HL-60 (cell line): Measurements from ENCODE around the gene RHOV.

Experiments
- DNase-seq, 2 experiments: peaks; one replicate each; pipeline ENCODE4 v3.0.0-alpha.2; 2010 to 2020; ENCODE audit warnings: low read depth in 1 of 2, low spot score in 1 of 2
- H3K27ac ChIP-seq: fragments of 250-450 bp; sonication (Bioruptor Pico); replicated peaks from 2 replicates; pipeline ENCODE4 v1.5.1; 2020; ENCODE audit warnings: mild to moderate bottlenecking, moderate library complexity
- H3K27me3 ChIP-seq: fragments of 250-450 bp; sonication (Bioruptor Pico); 2 replicates; pipeline ENCODE4 v1.5.1; 2021; ENCODE audit warnings: mild to moderate bottlenecking, moderate library complexity; ENCODE audit not compliant: insufficient read depth, poor library complexity, severe bottlenecking
- H3K4me3 ChIP-seq: replicated peaks from 2 replicates; pipeline ENCODE4 v1.5.1; 2011; ENCODE audit warnings: mild to moderate bottlenecking, control low read depth, low read length; ENCODE audit not compliant: insufficient read depth
- GABPA ChIP-seq: IDR thresholded peaks from 2 replicates; pipeline ENCODE4 v1.6.1; 2012; ENCODE audit warnings: low read depth
- POLR2AphosphoS5 ChIP-seq: IDR thresholded peaks from 2 replicates; pipeline ENCODE4 v1.6.1; 2012; ENCODE audit warnings: low read depth
- SPI1 ChIP-seq: IDR thresholded peaks from 2 replicates; pipeline ENCODE4 v1.6.1; 2012; ENCODE audit warnings: low read depth, mild to moderate bottlenecking, borderline replicate concordance
- TF ChIP-seq, protein P1 (sequence below): IDR thresholded peaks from one replicate; pipeline ENCODE4 v1.5.1; 2011; ENCODE audit warnings: low read length, control low read depth, inconsistent platforms; ENCODE audit not compliant: insufficient read depth
- TF ChIP-seq, protein P2 (sequence below): IDR thresholded peaks from 2 replicates; pipeline ENCODE4 v1.6.1; 2012; ENCODE audit warnings: low read depth; ENCODE audit not compliant: insufficient replicate concordance

RHOV gene

DNA sequence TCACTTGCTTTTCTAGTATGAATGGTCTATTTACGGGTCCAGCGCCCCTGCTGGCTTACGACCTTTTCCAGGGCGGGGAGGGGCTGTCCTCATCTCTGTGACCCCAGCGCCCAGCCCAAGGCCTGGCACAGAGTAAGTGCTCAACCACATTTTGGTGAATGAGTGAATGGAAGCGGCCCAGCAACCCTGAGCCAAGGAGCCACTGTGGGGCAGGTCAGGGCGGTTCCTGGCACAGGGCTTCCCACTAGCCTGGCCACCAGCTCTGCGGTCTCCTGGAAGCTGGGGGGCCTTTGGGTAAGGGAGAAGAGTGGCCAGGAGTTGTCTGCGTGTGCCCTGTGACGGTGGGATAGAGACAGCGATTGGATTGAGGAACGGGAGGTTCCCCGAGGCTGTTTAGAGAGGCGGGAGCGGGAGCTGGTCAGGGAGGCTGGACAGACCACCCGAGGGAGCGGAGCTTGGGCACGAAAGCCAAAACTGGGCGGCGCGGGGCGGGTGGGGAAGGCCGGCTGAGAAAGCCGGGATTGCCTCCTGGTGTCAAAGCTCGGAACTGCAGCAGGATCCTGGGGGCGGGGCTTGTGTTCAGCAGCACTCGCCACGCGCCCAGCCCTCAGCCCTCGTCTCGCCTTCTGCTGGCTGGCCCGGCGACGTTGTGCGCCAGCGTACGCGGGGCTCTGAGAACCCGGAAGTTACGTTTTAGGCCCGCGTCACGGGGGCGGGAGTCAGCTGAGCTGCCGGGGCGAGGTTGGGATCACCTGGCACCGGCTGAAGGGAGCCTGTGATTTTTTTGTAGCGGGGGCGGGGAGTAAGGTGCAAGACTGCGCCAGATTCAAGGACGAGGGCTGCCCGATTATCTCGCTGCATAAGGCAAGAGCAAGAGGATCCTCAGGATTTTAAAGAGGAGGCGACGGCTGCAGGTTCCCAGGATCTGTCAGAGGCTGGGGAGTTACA lies 20.0 kb upstream of the RHOV start, which contains the start of gene VPS18:
Gene VPS18, plus strand, starts transcription at position 718 of the 948 bp plus-strand sequence. CDS start 319 bp downstream, outside the sequence.
- peak within 1 kb of the TSS; percentile 73 for H3K27ac ChIP-seq
- DNase-seq: peak; percentile 98
- H3K27me3 ChIP-seq: no peaks in the 10 kb centered on the region
- TF ChIP-seq, protein P1, sequence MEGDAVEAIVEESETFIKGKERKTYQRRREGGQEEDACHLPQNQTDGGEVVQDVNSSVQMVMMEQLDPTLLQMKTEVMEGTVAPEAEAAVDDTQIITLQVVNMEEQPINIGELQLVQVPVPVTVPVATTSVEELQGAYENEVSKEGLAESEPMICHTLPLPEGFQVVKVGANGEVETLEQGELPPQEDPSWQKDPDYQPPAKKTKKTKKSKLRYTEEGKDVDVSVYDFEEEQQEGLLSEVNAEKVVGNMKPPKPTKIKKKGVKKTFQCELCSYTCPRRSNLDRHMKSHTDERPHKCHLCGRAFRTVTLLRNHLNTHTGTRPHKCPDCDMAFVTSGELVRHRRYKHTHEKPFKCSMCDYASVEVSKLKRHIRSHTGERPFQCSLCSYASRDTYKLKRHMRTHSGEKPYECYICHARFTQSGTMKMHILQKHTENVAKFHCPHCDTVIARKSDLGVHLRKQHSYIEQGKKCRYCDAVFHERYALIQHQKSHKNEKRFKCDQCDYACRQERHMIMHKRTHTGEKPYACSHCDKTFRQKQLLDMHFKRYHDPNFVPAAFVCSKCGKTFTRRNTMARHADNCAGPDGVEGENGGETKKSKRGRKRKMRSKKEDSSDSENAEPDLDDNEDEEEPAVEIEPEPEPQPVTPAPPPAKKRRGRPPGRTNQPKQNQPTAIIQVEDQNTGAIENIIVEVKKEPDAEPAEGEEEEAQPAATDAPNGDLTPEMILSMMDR: peak; percentile 91
- 0 out of 2 replicates have a peak, but pooled peaks have one; percentile 16 for TF ChIP-seq GABPA
- TF ChIP-seq POLR2AphosphoS5: no peak
- peak within 1 kb of the TSS; percentile 98 for H3K4me3 ChIP-seq

DNA sequence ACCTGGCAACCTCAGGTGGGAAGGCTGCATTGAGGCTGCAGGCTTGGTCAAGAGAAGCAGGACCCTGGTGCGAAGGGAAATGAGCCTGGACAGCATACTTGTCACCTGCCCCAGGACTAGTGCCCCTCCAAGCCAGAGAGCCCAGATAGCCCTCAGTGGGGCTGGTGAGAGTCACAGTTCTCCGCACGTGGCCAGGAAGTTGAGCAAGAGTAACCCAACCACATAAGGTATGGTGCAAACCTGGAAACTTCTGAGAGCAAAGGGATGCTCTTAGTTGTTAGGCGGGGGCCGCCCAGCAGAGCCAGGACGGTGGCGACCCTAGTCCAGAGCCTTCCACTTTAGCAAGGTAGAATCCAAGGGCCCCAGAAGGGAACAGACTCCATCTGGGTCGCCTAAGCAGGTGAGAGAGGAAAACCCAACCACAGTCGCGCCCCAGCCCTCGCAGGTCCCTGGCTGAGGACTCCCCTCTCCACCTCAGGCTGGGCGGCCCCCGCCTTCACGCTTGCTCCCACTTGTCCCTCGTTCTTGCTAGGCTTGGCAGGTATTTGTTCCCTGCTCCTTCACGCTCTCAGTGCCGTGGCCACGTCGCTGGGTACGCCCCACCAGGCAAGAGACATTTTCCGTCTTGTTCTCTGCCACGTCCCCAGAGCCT lies 19.1 kb upstream of the RHOV start:
- peak in 1 of 2 experiments; percentile 81 for DNase-seq
- peak overlapping the region; percentile 73 for H3K27ac ChIP-seq
- H3K4me3 ChIP-seq: no peak overlapping the region
- TF ChIP-seq, protein P1: no peak
- TF ChIP-seq POLR2AphosphoS5: 0 out of 2 replicates have a peak, but pooled peaks have one; percentile 31
- H3K27me3 ChIP-seq: no peaks in the 10 kb centered on the region

DNA sequence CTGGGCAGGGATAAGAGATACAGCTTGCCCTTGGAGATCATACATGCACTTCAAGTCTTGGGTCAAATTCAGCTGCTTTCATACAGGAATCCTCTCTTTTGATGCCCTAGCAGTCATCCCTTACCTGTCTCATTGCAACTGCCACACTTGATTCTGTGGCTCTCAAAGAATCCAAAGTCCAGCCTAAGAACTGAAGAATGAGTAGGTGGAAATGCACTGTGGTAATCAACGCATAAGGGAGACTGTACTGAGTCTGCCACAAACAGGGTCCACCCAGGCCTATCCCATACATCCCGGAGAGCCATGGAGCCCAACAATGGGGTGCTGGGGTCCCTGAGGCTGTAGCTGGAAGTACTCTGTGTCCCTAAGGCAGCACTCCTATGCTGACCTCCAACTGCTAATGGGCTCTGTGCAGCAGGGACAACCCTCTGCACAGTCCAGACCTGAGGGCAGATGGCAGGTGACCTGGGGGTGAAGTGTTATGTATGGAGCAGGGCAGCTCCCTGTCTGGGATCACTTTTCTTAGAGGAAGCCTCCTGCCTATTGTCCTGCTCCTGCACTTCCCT lies 18.5 kb upstream of the RHOV start:
- DNase-seq: no peak
- peak overlapping the region; percentile 73 for H3K27ac ChIP-seq
- no peak for TF ChIP-seq GABPA
- TF ChIP-seq, protein P1: no peak
- no peak for TF ChIP-seq POLR2AphosphoS5
- 0 out of 2 replicates have a peak, but pooled peaks have one; percentile 1 for TF ChIP-seq SPI1
- H3K27me3 ChIP-seq: no peaks in the 10 kb centered on the region
- H3K4me3 ChIP-seq: no peak overlapping the region

DNA sequence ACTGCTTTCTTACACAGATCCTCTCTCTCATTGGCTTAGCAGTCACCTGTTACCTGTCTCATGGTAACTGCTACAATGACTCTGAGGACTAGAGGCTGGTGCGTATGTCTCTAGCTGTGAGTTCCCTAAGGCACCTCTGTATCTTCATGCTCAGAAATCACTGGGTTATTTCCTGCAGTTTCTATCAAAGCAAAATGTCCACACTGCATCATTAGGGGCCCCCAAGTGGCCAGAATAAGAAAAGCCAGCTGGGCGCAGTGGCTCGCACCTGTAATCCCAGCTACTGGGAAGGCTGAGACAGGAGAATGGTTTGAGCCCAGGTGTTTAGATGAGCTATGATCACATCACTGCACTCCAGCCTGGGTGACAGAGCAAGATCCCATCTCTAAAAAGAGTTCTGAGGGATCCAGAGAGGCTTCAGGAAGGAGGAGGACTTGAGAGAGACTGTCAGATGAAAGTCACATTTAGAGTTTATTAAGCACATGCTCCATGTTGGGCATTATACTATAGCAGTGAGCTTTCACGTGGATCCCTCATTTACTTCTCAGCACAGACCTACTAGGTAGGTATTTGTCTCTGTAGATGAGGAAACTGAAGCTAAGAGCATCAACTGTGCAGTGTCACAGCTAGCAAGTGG lies 17.9 kb upstream of the RHOV start:
- Histone ChIP-seq H3K27me3 (no peaks in the 10 kb centered on the region), H3K27ac (0 out of 2 replicates have a peak overlapping the region, but pooled peaks have one; percentile 73), H3K4me3 (no peak overlapping the region)
- TF ChIP-seq, protein P1: peak; percentile 71
- TF ChIP-seq POLR2AphosphoS5 (no peak), GABPA (no peak)
- TF ChIP-seq, protein P2, sequence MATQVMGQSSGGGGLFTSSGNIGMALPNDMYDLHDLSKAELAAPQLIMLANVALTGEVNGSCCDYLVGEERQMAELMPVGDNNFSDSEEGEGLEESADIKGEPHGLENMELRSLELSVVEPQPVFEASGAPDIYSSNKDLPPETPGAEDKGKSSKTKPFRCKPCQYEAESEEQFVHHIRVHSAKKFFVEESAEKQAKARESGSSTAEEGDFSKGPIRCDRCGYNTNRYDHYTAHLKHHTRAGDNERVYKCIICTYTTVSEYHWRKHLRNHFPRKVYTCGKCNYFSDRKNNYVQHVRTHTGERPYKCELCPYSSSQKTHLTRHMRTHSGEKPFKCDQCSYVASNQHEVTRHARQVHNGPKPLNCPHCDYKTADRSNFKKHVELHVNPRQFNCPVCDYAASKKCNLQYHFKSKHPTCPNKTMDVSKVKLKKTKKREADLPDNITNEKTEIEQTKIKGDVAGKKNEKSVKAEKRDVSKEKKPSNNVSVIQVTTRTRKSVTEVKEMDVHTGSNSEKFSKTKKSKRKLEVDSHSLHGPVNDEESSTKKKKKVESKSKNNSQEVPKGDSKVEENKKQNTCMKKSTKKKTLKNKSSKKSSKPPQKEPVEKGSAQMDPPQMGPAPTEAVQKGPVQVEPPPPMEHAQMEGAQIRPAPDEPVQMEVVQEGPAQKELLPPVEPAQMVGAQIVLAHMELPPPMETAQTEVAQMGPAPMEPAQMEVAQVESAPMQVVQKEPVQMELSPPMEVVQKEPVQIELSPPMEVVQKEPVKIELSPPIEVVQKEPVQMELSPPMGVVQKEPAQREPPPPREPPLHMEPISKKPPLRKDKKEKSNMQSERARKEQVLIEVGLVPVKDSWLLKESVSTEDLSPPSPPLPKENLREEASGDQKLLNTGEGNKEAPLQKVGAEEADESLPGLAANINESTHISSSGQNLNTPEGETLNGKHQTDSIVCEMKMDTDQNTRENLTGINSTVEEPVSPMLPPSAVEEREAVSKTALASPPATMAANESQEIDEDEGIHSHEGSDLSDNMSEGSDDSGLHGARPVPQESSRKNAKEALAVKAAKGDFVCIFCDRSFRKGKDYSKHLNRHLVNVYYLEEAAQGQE: no peak
- DNase-seq: peak in 1 of 2 experiments; percentile 51
